Endometrial microvascular endothelial cells (primary cell): ENCODE data around the gene MDP1. TPM values are rescaled to one million over a fixed set of nuclear protein-coding genes. Genes with fewer than 3 reads are reported as not detected.

Source experiments
- in situ Hi-C: cut with HindIII; loops from 2 replicates; pipeline ENCODE4 v1.10.0; 2017; ENCODE audit warnings: low sequenced_read_pairs, low pct_unique_long_range_greater_than_20kb; ENCODE audit errors: inconsistent ontology term
- total RNA-seq: library from RNA; depleted of rRNA; stranded (reverse); fragments of >200 nt; gene quantifications from one replicate; pipeline ENCODE4 v1.2.3, GENCODE V29; 2015; ENCODE audit errors: inconsistent ontology term

MDP1 gene
- total RNA-seq, 1 donor from 2014 or later = 2.3 TPM

GRCh38 chr14:24187539-24187915 lies 28.3 kb downstream of the MDP1 start:
- in situ Hi-C loops = no loop called here

- in situ Hi-C loops = no loop called here
Observed at GRCh38 chr14:24186831-24187538, 28.9 kb downstream of the MDP1 start.

GRCh38 chr14:24185741-24186140 lies 30.1 kb downstream of the MDP1 start:
- in situ Hi-C loops = no loop called here

- in situ Hi-C loops = no loop called here
Observed at GRCh38 chr14:24185026-24185425, 30.8 kb downstream of the MDP1 start.

- in situ Hi-C loops = no loop called here
Observed at GRCh38 chr14:24184104-24184970, 31.5 kb downstream of the MDP1 start.

- in situ Hi-C loops = no loop called here
Observed at GRCh38 chr14:24183014-24183481, 32.8 kb downstream of the MDP1 start.

GRCh38 chr14:24182110-24182882 lies 33.6 kb downstream of the MDP1 start:
- in situ Hi-C loops = no loop called here

GRCh38 chr14:24181371-24182077 lies 34.3 kb downstream of the MDP1 start:
- in situ Hi-C loops = no loop called here

GRCh38 chr14:24179961-24180796 lies 35.7 kb downstream of the MDP1 start:
- in situ Hi-C loops = no loop called here

- in situ Hi-C loops = no loop called here
Observed at GRCh38 chr14:24179294-24179960, 36.4 kb downstream of the MDP1 start.

- in situ Hi-C loops = no loop called here
Observed at GRCh38 chr14:24178399-24179178, 37.3 kb downstream of the MDP1 start.

GRCh38 chr14:24177891-24178290 lies 38.0 kb downstream of the MDP1 start:
- in situ Hi-C loops = no loop called here

GRCh38 chr14:24177041-24177825 lies 38.6 kb downstream of the MDP1 start:
- in situ Hi-C loops = no loop called here

- in situ Hi-C loops = no loop called here
Observed at GRCh38 chr14:24176599-24176998, 39.3 kb downstream of the MDP1 start.

- in situ Hi-C loops = no loop called here
Observed at GRCh38 chr14:24172871-24173281, 43.0 kb downstream of the MDP1 start.

- in situ Hi-C loops = no loop called here
Observed at GRCh38 chr14:24172261-24172860, 43.5 kb downstream of the MDP1 start.
